Osteoblast (primary cell): ENCODE results near the gene DGKB. TPM values are rescaled to one million over a fixed set of nuclear protein-coding genes. Genes with fewer than 3 reads are reported as not detected.

ENCODE experiments used
- DNase-seq: peaks from one replicate; pipeline ENCODE4 v3.0.0; 2011; ENCODE audit warnings: low spot score, mixed read lengths; ENCODE audit not compliant: insufficient read length; ENCODE audit errors: missing footprints
- H2AFZ ChIP-seq: 2 replicates; pipeline ENCODE4 v1.6.0; 2011; ENCODE audit warnings: mild to moderate bottlenecking, low read length
- H3K27ac ChIP-seq: 2 replicates; pipeline ENCODE4 v1.5.1; 2011; ENCODE audit warnings: mild to moderate bottlenecking, low read depth, low read length, moderate library complexity
- H3K27me3 ChIP-seq: 2 replicates; pipeline ENCODE4 v1.6.0; 2012; ENCODE audit warnings: mild to moderate bottlenecking, control low read depth, inconsistent platforms, low read length, moderate library complexity; ENCODE audit not compliant: insufficient read depth
- H3K36me3 ChIP-seq: 2 replicates; pipeline ENCODE4 v1.5.1; 2011; ENCODE audit warnings: mild to moderate bottlenecking, low read length, control low read depth, moderate library complexity; ENCODE audit not compliant: insufficient read depth
- H3K4me1 ChIP-seq: 2 replicates; pipeline ENCODE4 v1.5.1; 2011; ENCODE audit warnings: mild to moderate bottlenecking, low read length, control low read depth, moderate library complexity; ENCODE audit not compliant: insufficient read depth
- H3K4me2 ChIP-seq: 2 replicates; pipeline ENCODE4 v1.6.0; 2011; ENCODE audit warnings: mild to moderate bottlenecking, low read length; ENCODE audit not compliant: insufficient read depth
- H3K4me3 ChIP-seq: fragments of 200-600 bp; sonication (generic); 3 replicates; pipeline ENCODE4 v1.5.1; 2012; ENCODE audit warnings: mild to moderate bottlenecking, low read length, inconsistent platforms; ENCODE audit not compliant: insufficient read depth
- H3K79me2 ChIP-seq: 2 replicates; pipeline ENCODE4 v1.6.0; 2012; ENCODE audit warnings: mild to moderate bottlenecking, low read length, control low read depth, inconsistent platforms; ENCODE audit not compliant: insufficient read depth
- H3K9me3 ChIP-seq: 2 replicates; pipeline ENCODE4 v1.5.1; 2011; ENCODE audit warnings: low read depth, low read length, control low read depth
- H4K20me1 ChIP-seq: 2 replicates; pipeline ENCODE4 v1.6.0; 2012; ENCODE audit warnings: mild to moderate bottlenecking, low read length, control low read depth; ENCODE audit not compliant: insufficient read depth
- CTCF ChIP-seq: IDR thresholded peaks from 2 replicates; pipeline ENCODE4 v1.5.1; 2011; ENCODE audit warnings: mild to moderate bottlenecking, low read depth, low read length, moderate library complexity; ENCODE audit errors: extremely low read depth
- total RNA-seq: library from RNA; depleted of rRNA; stranded (reverse); fragments of >200 nt; gene quantifications from 2 replicates; pipeline ENCODE4 v1.2.3, GENCODE V29; 2012

The DGKB gene
- total RNA-seq, 1 donor: 1.1 TPM

- no peak overlapping the region for H2AFZ ChIP-seq
- no peak overlapping the region for H3K4me3 ChIP-seq
- no peaks in the 10 kb centered on the region for H3K9me3 ChIP-seq
- H4K20me1 ChIP-seq: no peaks in the 10 kb centered on the region
- H3K79me2 ChIP-seq: no peaks in the 10 kb centered on the region
- DNase-seq: no peak
- H3K27me3 ChIP-seq: no peaks in the 10 kb centered on the region
- H3K4me2 ChIP-seq: peak overlapping the region; percentile 73
- H3K4me1 ChIP-seq: peaks cover 54% of the 10 kb centered on the region
- TF ChIP-seq CTCF: no peak
- H3K27ac ChIP-seq: peak overlapping the region; percentile 92
- no peaks in the 10 kb centered on the region for H3K36me3 ChIP-seq
Measured at GRCh38 chr7:14835384-14835783, 67.2 kb downstream of the DGKB start.

- Histone ChIP-seq H3K9me3 (no peaks in the 10 kb centered on the region), H3K27ac (peak overlapping the region; percentile 92), H3K36me3 (no peaks in the 10 kb centered on the region), H2AFZ (no peak overlapping the region), H3K4me2 (peak overlapping the region; percentile 73), H3K4me1 (peaks cover 48% of the 10 kb centered on the region), H3K27me3 (no peaks in the 10 kb centered on the region), H3K4me3 (no peak overlapping the region), H4K20me1 (no peaks in the 10 kb centered on the region), H3K79me2 (no peaks in the 10 kb centered on the region)
- no peak for DNase-seq
- no peak for TF ChIP-seq CTCF
Measured at GRCh38 chr7:14834883-14835282, 67.7 kb downstream of the DGKB start.

DNA sequence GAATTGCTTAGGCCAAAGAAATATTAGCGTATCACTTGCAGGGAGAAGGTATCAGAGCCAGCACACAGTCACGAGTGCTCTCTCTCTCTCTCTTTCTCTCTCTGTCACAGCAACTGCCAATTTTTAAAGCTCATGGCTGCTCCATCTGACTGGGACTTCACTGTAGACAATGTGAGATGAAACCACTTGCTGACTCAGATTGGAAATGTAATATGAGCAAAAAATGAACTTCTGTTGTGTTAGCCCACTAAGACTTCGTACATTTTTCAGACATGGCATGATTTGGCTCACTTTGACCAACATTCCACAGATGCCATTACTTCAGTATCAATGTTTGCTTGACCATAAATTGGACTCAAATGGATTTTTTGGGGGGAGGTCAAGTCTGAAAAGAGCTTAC is 68.1 kb downstream of the DGKB start:
- H3K4me1 ChIP-seq: peaks cover 47% of the 10 kb centered on the region
- H3K79me2 ChIP-seq: no peaks in the 10 kb centered on the region
- no peaks in the 10 kb centered on the region for H3K27me3 ChIP-seq
- no peak overlapping the region for H2AFZ ChIP-seq
- H3K27ac ChIP-seq: peak overlapping the region; percentile 92
- H4K20me1 ChIP-seq: no peaks in the 10 kb centered on the region
- H3K36me3 ChIP-seq: no peaks in the 10 kb centered on the region
- H3K9me3 ChIP-seq: no peaks in the 10 kb centered on the region
- H3K4me2 ChIP-seq: peak overlapping the region; percentile 73
- TF ChIP-seq CTCF: no peak
- DNase-seq: no peak
- peak overlapping the region; percentile 31 for H3K4me3 ChIP-seq

DNA sequence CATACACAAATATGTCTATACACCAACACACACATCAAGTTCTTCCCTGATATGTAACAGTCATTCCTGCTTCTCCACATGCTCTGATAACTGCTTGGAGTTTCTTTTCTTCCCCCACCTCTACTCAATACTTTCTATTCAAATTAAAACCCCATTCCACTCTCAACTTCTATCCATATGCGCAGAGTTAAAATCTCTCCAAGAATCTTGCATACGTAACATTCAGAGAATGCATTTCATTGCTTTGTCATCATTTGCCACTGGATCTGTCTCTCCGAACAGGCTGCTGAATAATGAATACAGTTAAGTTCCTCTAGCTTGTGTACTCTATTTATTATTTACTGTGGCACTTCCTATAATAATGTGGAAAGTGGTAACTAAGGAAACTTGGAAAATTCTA is 68.8 kb downstream of the DGKB start:
- H3K36me3 ChIP-seq: no peaks in the 10 kb centered on the region
- H3K4me1 ChIP-seq: peaks cover 47% of the 10 kb centered on the region
- H4K20me1 ChIP-seq: no peaks in the 10 kb centered on the region
- peak overlapping the region; percentile 73 for H3K4me2 ChIP-seq
- no peak for TF ChIP-seq CTCF
- H3K4me3 ChIP-seq: no peak overlapping the region
- peak overlapping the region; percentile 92 for H3K27ac ChIP-seq
- no peak overlapping the region for H2AFZ ChIP-seq
- no peak for DNase-seq
- no peaks in the 10 kb centered on the region for H3K79me2 ChIP-seq
- H3K27me3 ChIP-seq: no peaks in the 10 kb centered on the region
- H3K9me3 ChIP-seq: no peaks in the 10 kb centered on the region
